ENCODE results near the gene THRB.

- TF ChIP-seq CTCF (IDR thresholded peaks at IDR 0.05; ENCODE audit: extremely low read depth in 1 of 2, insufficient read depth in 1 of 2, low read depth in 1 of 2, low read length in 2 of 2) (no peak), POLR2AphosphoS5 (IDR thresholded peaks at IDR 0.05; ENCODE audit: insufficient read depth, low read depth, low read length) (no peak), POLR2A (IDR thresholded peaks at IDR 0.05; ENCODE audit: low read depth, low read length) (no peak)
- TF ChIP-seq, protein P1, sequence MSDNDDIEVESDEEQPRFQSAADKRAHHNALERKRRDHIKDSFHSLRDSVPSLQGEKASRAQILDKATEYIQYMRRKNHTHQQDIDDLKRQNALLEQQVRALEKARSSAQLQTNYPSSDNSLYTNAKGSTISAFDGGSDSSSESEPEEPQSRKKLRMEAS (IDR thresholded peaks at IDR 0.05; ENCODE audit: insufficient read depth, insufficient read length), result no peak
These were observed 153.7 kb downstream of the THRB start for GRCh38 chr3:24340966-24341365.

All from endothelial cell of umbilical vein (primary cell).